A172 (cell line): Measurements from ENCODE around the gene SOCS3. TPM values are rescaled to one million over a fixed set of nuclear protein-coding genes. Genes with fewer than 3 reads are reported as not detected.
"Not testable (repeated sequence)": the region's sequence is repeated elsewhere in the genome, so short reads cannot be mapped to it uniquely, and the experiment has no call there.

ENCODE experiments used
- DNase-seq: peaks from one replicate; pipeline ENCODE4 v3.0.0-alpha.2; 2015; ENCODE audit warnings: low spot score
- total RNA-seq: library from RNA; depleted of rRNA; stranded (reverse); fragments of >200 nt; shearing (Covaris generic); gene quantifications from 2 replicates; pipeline ENCODE4 v1.2.3, GENCODE V29; 2014

Gene SOCS3
- total RNA-seq, 1 experiment from 2014 or later = 51.0 TPM

- no peak for DNase-seq
Measured at GRCh38 chr17:78349891-78350642, 9.8 kb downstream of the SOCS3 start.

GRCh38 chr17:78348055-78348770 is 11.7 kb downstream of the SOCS3 start:
- no peak for DNase-seq

GRCh38 chr17:78347453-78347852 is 12.4 kb downstream of the SOCS3 start:
- no peak for DNase-seq

GRCh38 chr17:78346605-78347250 is 13.1 kb downstream of the SOCS3 start:
- peak; percentile 50 for DNase-seq

GRCh38 chr17:78345791-78346494 is 13.9 kb downstream of the SOCS3 start:
- no peak for DNase-seq

GRCh38 chr17:78345172-78345571 is 14.7 kb downstream of the SOCS3 start:
- DNase-seq = no peak

GRCh38 chr17:78344666-78345065 is 15.2 kb downstream of the SOCS3 start:
- no peak for DNase-seq

- peak; percentile 92 for DNase-seq
Measured at GRCh38 chr17:78343543-78344201, 16.2 kb downstream of the SOCS3 start.

- peak; percentile 92 for DNase-seq
Measured at GRCh38 chr17:78343187-78343542, 16.7 kb downstream of the SOCS3 start.

- peak; percentile 94 for DNase-seq
Measured at GRCh38 chr17:78342449-78343186, 17.3 kb downstream of the SOCS3 start.

GRCh38 chr17:78341559-78342448 is 18.1 kb downstream of the SOCS3 start:
- peak; percentile 75 for DNase-seq

GRCh38 chr17:78340183-78340955 is 19.5 kb downstream of the SOCS3 start:
- no peak for DNase-seq

GRCh38 chr17:78338486-78339259 is 21.2 kb downstream of the SOCS3 start:
- DNase-seq = no peak

GRCh38 chr17:78337244-78338109 is 22.4 kb downstream of the SOCS3 start:
- DNase-seq = peak; percentile 66

GRCh38 chr17:78335209-78335608 is 24.7 kb downstream of the SOCS3 start:
- no peak for DNase-seq

GRCh38 chr17:78332991-78333390 is 26.9 kb downstream of the SOCS3 start:
- no peak for DNase-seq

- DNase-seq = not testable (repeated sequence)
Measured at GRCh38 chr17:78331355-78331754, 28.5 kb downstream of the SOCS3 start.
